NCI-H2196 (cell line): Measurements from ENCODE around the gene HMBS.
"Not testable (repeated sequence)": the region's sequence is repeated elsewhere in the genome, so short reads cannot be mapped to it uniquely, and the experiment has no call there.

Experiments
- DNase-seq: peaks from one replicate; lab custom pipeline; 2025; ENCODE audit not compliant: unreplicated experiment; lab: John Stamatoyannopoulos, UW

Gene HMBS

DNA sequence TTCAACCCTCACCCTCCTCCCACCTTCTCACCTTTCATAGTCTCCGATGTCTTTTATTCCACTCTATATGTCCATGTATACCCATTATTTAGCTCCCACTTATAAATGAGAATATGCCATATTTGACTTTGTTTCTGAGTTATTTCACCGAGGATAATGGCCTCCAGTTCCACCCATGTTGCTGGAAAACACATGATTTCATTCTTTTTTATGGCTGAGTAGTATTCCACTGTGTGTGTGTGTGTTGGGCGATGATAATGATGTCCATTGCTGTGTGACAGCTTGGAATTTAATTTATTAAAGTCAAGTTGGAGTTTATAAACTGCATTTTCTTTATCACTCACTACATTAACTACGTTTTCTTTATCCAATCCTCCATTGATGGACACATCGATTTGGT, 33.5 kb downstream of the HMBS start:
- DNase-seq: no peak

DNA sequence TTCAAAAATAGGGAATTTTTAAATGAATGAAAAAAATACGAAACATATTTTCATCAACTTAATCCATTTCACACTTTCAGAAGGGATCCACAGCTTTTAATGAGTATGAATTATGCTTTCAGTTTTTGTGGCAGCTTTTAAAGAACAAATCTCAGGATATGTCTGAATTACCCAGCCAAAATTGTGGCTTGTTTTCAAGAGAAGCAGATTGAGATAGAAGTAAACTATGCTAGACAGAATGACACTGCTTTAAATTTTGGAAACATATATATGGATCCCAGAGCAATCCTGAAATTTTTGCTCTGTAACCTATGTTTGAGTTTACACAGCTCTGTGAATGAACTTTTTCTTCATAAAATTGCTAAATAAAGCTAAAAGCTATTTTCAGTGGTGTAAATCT, 34.3 kb downstream of the HMBS start:
- no peak for DNase-seq

DNA sequence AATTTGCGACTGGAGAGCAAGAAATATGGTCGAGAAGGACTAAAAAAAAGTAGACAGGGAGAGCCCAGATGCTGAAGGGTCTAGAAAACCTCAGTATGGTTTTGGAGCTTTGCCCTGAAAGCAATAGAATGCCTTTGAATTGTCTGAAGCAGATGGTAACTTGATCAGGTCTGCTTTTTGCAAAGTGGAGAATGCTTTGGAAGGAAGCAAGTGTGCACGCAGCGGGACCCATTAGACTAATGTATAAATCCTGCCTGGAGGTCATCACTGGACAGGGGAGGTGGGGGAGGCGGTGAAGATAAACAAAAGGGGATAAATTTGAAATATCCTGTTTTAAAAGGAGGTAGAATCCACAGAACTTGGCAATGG, 35.9 kb downstream of the HMBS start:
- peak; percentile 31 for DNase-seq

DNA sequence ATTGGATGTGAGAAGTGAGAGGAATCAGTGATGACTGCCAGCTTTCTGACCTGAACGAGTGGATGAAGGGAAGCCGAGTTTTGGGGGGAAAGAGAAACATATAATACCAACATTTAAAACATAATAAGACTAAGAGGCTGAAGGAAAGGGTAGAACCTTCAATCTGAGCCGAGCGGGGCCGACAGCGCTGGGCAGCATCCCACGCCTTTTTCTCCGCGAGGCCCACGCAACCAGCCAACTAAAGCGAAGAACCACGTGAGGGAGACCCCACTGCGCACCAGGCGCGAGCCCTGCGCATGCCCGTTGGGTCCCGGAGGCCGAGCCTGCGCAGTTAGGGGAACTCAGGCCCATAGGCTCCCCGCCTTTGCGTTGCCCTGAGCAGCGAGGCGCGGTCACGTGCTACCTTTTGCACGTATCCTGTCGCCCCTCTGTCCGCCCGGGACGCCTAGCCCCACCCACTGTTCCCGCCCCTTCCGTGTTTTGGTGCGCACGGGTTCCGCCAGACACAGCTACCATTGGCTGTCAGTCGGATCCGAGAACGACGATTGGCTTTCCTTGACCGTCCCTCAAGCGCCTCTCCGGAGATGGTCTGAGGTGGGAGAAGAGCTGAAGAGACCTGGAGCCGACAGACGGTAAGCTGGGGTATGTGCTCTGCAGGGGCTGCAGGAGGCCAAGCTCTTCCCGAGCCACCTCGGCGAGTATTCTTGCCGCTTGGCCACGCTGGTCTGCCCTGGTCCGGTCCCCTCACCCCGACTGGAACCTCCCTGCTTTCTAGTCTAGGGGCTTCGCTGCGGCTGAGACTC, 36.5 kb downstream of the HMBS start, which contains the start of gene HINFP:
HINFP (plus strand) TSS at position 573 of the 803 bp plus-strand sequence. CDS start 5,365 bp downstream, outside the sequence.
- peak; percentile 99 for DNase-seq

DNA sequence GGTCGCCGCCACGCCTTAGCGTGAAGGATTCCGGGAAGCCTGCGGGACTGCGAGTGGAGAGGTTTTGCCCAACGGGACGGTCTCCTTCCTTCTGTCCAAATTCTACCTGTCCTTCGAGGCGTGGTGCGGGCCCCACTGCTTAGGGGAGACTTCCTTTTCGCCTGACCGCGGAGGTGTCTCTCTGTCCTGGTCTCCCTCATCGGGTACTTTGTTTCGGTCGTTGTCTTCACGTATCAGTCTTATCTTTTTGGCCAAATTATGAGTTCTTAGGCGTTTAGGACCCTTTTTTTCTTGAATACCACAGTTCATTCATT, 37.1 kb downstream of the HMBS start:
- no peak for DNase-seq

DNA sequence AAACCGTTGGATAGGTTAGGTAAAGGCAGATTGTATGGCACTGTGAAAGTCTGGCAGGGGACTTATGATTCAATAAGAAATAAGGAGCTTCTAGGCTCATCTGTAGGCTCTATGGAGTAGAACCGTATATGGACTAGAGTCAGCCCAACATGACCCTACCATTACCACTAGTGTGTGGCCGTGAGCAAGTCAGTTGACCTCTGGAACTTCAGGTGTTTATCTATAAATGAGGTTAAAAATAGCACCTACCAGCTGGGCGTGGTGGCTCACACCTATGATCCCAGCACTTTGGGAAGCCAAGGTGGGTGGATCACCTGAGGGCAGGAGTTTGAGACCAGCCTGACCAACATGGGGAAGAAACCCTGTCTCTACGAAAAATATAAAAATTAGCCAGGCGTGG, 41.1 kb downstream of the HMBS start:
- DNase-seq: no peak

DNA sequence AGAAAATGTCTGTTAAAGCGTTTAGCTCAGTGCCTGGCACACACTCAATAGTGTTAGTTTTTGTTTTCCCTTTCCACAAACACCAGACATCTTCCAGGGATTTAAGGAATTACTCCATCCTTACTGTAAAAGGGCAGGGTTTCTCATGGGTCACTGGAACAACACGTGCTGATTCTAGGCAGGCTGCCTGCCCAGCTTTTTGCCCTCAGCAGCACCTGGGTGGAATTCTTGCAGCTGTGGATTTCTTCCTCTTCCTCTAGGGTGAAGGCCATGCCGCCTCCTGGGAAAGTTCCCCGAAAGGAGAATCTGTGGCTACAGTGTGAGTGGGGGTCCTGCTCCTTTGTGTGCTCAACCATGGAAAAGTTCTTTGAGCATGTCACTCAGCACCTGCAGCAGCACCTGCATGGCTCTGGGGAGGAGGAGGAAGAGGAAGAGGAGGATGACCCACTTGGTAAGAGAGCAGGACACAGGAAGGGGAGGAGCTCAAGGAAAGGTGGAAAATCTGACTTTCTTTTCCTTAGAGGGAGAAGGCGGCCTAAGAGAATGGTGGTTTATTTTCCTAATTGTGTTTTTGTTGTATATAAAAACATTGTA, 42.1 kb downstream of the HMBS start:
- DNase-seq: no peak

DNA sequence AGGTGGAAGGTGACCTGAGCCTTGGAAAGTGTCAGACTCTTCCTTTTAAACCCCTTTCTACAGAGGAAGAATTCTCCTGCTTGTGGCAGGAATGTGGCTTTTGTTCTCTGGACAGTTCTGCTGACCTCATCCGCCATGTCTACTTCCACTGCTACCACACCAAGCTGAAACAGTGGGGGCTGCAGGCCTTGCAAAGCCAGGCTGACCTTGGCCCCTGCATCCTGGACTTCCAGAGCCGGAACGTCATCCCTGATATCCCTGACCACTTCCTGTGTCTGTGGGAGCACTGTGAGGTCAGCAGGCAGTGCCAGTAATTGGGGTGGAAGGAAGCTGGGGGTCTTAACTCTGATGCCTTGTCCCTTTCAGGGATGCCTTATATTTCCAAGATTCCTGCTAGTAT, 46.0 kb downstream of the HMBS start:
- DNase-seq: no peak

DNA sequence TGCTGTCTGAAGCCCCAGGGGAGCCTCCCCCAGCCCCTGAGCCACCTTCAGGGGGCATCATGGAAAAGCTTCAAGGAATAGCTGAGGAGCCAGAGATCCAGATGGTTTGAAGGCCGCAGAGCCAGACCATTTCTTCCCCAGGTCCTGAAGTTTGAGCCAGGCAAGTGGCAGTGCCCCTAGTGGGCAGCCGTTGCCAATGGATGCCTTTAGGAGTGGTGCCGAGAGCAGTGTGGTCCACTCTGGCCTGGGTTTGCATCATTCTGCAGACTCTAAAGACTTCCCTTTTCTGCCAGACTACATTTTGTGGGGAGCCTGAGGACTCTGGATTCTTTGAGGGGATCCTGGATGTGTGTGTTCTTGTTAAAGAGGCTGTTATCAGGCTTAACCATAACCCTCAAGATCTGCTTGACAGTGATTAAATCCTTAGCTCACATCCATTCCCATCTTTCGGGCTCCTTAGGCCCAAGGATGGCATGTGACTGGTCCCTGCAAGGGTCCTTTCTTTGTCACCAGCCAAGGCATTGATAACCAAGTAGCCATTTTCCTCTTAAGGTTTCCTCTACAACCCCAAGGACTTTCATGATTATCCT, 49.8 kb downstream of the HMBS start:
- no peak for DNase-seq

DNA sequence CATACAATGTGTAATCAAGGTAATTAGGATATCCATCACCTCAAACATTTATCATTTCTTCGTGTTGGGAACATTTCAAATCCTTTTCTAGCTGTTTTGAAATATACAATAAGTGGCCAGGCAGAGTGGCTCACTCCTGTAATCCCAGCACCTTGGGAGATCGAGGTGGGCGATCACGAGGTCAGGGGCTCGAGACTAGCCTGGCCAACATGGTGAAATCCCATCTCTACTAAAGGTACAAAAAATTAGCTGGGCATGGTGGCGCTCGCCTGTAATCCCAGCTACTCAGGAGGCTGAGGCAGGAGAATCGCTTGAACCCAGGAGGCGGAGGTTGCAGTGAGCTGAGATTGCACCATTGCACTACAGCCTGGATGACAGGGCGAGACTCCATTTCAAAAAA, 54.6 kb downstream of the HMBS start:
- not testable (repeated sequence) for DNase-seq
